Activated CD4-positive, CD25-positive, alpha-beta regulatory T cell (primary cell): ENCODE measurements around the gene JKAMP.

Source experiments
- DNase-seq, 4 experiments: peaks; one replicate each; lab custom pipeline; 2025; lab: John Stamatoyannopoulos, UW

Gene JKAMP

GRCh38 chr14:59481871-59482540 is 2.3 kb upstream of the JKAMP start:
- DNase-seq: no peak

- DNase-seq: no peak
These were observed 1.6 kb upstream of the JKAMP start for GRCh38 chr14:59482541-59483331.

GRCh38 chr14:59483363-59483762 is 954 bp upstream of the JKAMP start:
- DNase-seq: no peak

- no peak for DNase-seq
These were observed 390 bp downstream of the JKAMP start for GRCh38 chr14:59484639-59485175.

GRCh38 chr14:59490756-59491155 is 6.4 kb downstream of the JKAMP start:
- no peak for DNase-seq

GRCh38 chr14:59492384-59492783 is 8.1 kb downstream of the JKAMP start:
- DNase-seq: no peak

- DNase-seq: no peak
These were observed 16.4 kb downstream of the JKAMP start for GRCh38 chr14:59500732-59501131.

GRCh38 chr14:59503256-59503655 is 18.9 kb downstream of the JKAMP start:
- no peak for DNase-seq

GRCh38 chr14:59507063-59507751 is 22.9 kb downstream of the JKAMP start:
- DNase-seq: no peak

GRCh38 chr14:59507752-59508103 is 23.4 kb downstream of the JKAMP start:
- no peak for DNase-seq

- DNase-seq: no peak
These were observed 24.8 kb downstream of the JKAMP start for GRCh38 chr14:59509101-59509500.

GRCh38 chr14:59510001-59510400 is 25.7 kb downstream of the JKAMP start:
- DNase-seq: no peak

GRCh38 chr14:59510966-59511365 is 26.6 kb downstream of the JKAMP start:
- DNase-seq: no peak

GRCh38 chr14:59511916-59512575 is 27.7 kb downstream of the JKAMP start:
- no peak for DNase-seq

- DNase-seq: no peak
These were observed 35.9 kb downstream of the JKAMP start for GRCh38 chr14:59520224-59520623.

- DNase-seq: no peak
These were observed 44.9 kb downstream of the JKAMP start for GRCh38 chr14:59529189-59529588.

- DNase-seq: no peak
These were observed 46.0 kb downstream of the JKAMP start for GRCh38 chr14:59530349-59530748.

GRCh38 chr14:59532419-59532818 is 48.1 kb downstream of the JKAMP start:
- DNase-seq: no peak

- DNase-seq: no peak
These were observed 50.2 kb downstream of the JKAMP start for GRCh38 chr14:59534361-59534987.

- no peak for DNase-seq
These were observed 53.2 kb downstream of the JKAMP start for GRCh38 chr14:59537476-59537875.

GRCh38 chr14:59538936-59539335 is 54.6 kb downstream of the JKAMP start:
- no peak for DNase-seq

- no peak for DNase-seq
These were observed 56.5 kb downstream of the JKAMP start for GRCh38 chr14:59540852-59541251.
